Panc1 (cell line): ENCODE results near the gene MSI2. TPM values are rescaled to one million over a fixed set of nuclear protein-coding genes. Genes with fewer than 3 reads are reported as not detected.

Experiments used
- ATAC-seq: fragments of 200-7000 bp; cut with Tn5 transposase; 2 replicates; pipeline ENCODE4 v1.9.1; 2020; ENCODE audit warnings: mild to moderate bottlenecking, moderate library complexity
- BruUV-seq: library from RNA; stranded (reverse); fragments of 400-500 nt; replicated peaks from 2 replicates; lab custom pipeline; 2021; lab: Mats Ljungman, UMichigan
- CTCF ChIA-PET: fragments of 300-600 bp; sonication (Branson Sonifier 250); formaldehyde crosslinking; loops from one replicate; lab custom pipeline; 2022; ENCODE audit warnings: antibody characterized with exemption; lab: Charles Lee
- POLR2A ChIA-PET: fragments of 300-600 bp; sonication (Branson Sonifier 250); formaldehyde crosslinking; loops from one replicate; lab custom pipeline; 2022; ENCODE audit warnings: antibody characterized with exemption; lab: Charles Lee
- DNase-seq: peaks from one replicate; pipeline ENCODE4 v3.0.0-alpha.2; 2010; ENCODE audit warnings: low read depth, low spot score
- H3K27ac ChIP-seq: 2 replicates; pipeline ENCODE4 v1.5.1; 2011; ENCODE audit warnings: mild to moderate bottlenecking, low read length, inconsistent platforms
- H3K27me3 ChIP-seq: fragments of 200-500 bp; sonication (Bioruptor generic); 2 replicates; pipeline ENCODE4 v1.6.0; 2014; ENCODE audit warnings: low read length, inconsistent platforms; ENCODE audit not compliant: control insufficient read depth, insufficient read depth
- H3K36me3 ChIP-seq: fragments of 200-500 bp; sonication (Bioruptor generic); 2 replicates; pipeline ENCODE4 v1.5.1; 2014; ENCODE audit warnings: inconsistent platforms, mild to moderate bottlenecking, low read length, moderate library complexity; ENCODE audit not compliant: control insufficient read depth, insufficient read depth
- H3K4me1 ChIP-seq: 2 replicates; pipeline ENCODE4 v1.5.1; 2011; ENCODE audit warnings: inconsistent platforms, mild to moderate bottlenecking, low read length, moderate library complexity; ENCODE audit not compliant: control insufficient read depth, insufficient read depth
- H3K4me3 ChIP-seq, 2 experiments: 2 replicates each; pipeline ENCODE4 v1.5.1; 2011 to 2012; ENCODE audit warnings: low read depth in 2 of 2, low read length in 2 of 2, mild to moderate bottlenecking in 2 of 2, inconsistent platforms in 1 of 2, moderate library complexity in 1 of 2
- H3K9me3 ChIP-seq: fragments of 200-500 bp; sonication (Bioruptor generic); 2 replicates; pipeline ENCODE4 v1.5.1; 2014; ENCODE audit warnings: low read depth, mild to moderate bottlenecking, inconsistent platforms, low read length, moderate library complexity; ENCODE audit not compliant: control insufficient read depth, insufficient read depth
- CTCF ChIP-seq: fragments of 450-650 bp; IDR thresholded peaks from 2 replicates; pipeline ENCODE4 v1.5.1; 2017; ENCODE audit warnings: mild to moderate bottlenecking
- POLR2AphosphoS5 ChIP-seq: IDR thresholded peaks from 2 replicates; pipeline ENCODE4 v1.6.1; 2012; ENCODE audit warnings: mild to moderate bottlenecking, low read depth, low read length, moderate library complexity
- REST ChIP-seq, 2 experiments: IDR thresholded peaks; 2 replicates each; pipeline ENCODE4 v1.6.1; 2011 to 2012; ENCODE audit warnings: low read depth in 2 of 2, control low read depth in 1 of 2, low read length in 1 of 2, mild to moderate bottlenecking in 1 of 2, moderate library complexity in 1 of 2; ENCODE audit not compliant: insufficient read depth in 1 of 2
- SIN3A ChIP-seq: IDR thresholded peaks from 2 replicates; pipeline ENCODE4 v1.6.1; 2012; ENCODE audit warnings: low read depth, mild to moderate bottlenecking, low read length, moderate library complexity, borderline replicate concordance; ENCODE audit not compliant: insufficient read depth
- TCF7L2 ChIP-seq: IDR thresholded peaks from 2 replicates; pipeline ENCODE4 v1.6.1; 2011; ENCODE audit warnings: mild to moderate bottlenecking, low read depth, low read length, inconsistent platforms
- in situ Hi-C: cut with HindIII; loops from 2 replicates; pipeline ENCODE4 v1.10.0; 2016; ENCODE audit warnings: low sequenced_read_pairs, low pct_unique_long_range_greater_than_20kb
- intact Hi-C: fragments of 100-400 bp; cut with micrococcal nuclease; formaldehyde crosslinking; loops from one replicate; pipeline ENCODE4 v1.10.0; 2022; ENCODE audit not compliant: unreplicated experiment
- total RNA-seq: library from RNA; stranded (reverse); gene quantifications from one replicate; pipeline ENCODE4 v1.2.1, GENCODE V29; 2021; ENCODE audit not compliant: unreplicated experiment

Gene MSI2
- total RNA-seq, 1 experiment from 2014 or later: 38.5 TPM

GRCh38 chr17:57262557-57262956 is 6.2 kb downstream of the MSI2 start:
- TF ChIP-seq SIN3A: no peak
- no peak for TF ChIP-seq TCF7L2
- TF ChIP-seq CTCF: no peak
- TF ChIP-seq POLR2AphosphoS5: no peak
- ChIA-PET POLR2A (no interaction called here), CTCF (no interaction called here)
- H3K36me3 ChIP-seq: no peaks in the 10 kb centered on the region
- H3K27me3 ChIP-seq: no peaks in the 10 kb centered on the region
- intact Hi-C loops: no loop called here
- H3K4me1 ChIP-seq: peaks cover 7% of the 10 kb centered on the region; the same call in 1 of the 2 replicates
- in situ Hi-C loops: no loop called here
- H3K4me3 ChIP-seq: no peak overlapping the region
- BruUV-seq: no TSS peak
- DNase-seq: no peak
- H3K27ac ChIP-seq: no peak overlapping the region
- ATAC-seq: no peak
- no peaks in the 10 kb centered on the region for H3K9me3 ChIP-seq

GRCh38 chr17:57264250-57264649 is 7.9 kb downstream of the MSI2 start:
- ChIA-PET CTCF (no interaction called here), POLR2A (interaction anchor here (0.6 kb wide), 1 partner anchor 321 kb away, joined by 3 read pairs; no protein-coding TSS in a partner anchor)
- H3K36me3 ChIP-seq: no peaks in the 10 kb centered on the region
- ATAC-seq (no peak), DNase-seq (no peak)
- no TSS peak for BruUV-seq
- TF ChIP-seq POLR2AphosphoS5: no peak
- TF ChIP-seq REST (IDR thresholded peaks at IDR 0.05; ENCODE audit: insufficient read depth in 1 of 2, low read depth in 2 of 2, low read length in 1 of 2): no peak
- TF ChIP-seq CTCF: no peak
- no peak for TF ChIP-seq SIN3A
- TF ChIP-seq TCF7L2: no peak
- no peak overlapping the region for H3K27ac ChIP-seq
- no peaks in the 10 kb centered on the region for H3K9me3 ChIP-seq
- in situ Hi-C loops (no loop called here), intact Hi-C loops (no loop called here)
- no peaks in the 10 kb centered on the region for H3K27me3 ChIP-seq
- no peaks in the 10 kb centered on the region for H3K4me1 ChIP-seq
- no peak overlapping the region for H3K4me3 ChIP-seq
